ENCODE data around the gene LYL1.

The LYL1 gene

GRCh38 chr19:13120031-13120430, 17.4 kb upstream of the LYL1 start:
- TF ChIP-seq EZH2phosphoT487 (IDR thresholded peaks at IDR 0.05; ENCODE audit: borderline replicate concordance, low read length) (no peak), CTCF (IDR thresholded peaks at IDR 0.05; ENCODE audit: low read depth, low read length, poor library complexity, severe bottlenecking) (no peak)
- H3K4me2 ChIP-seq (ENCODE audit: low read length) = peak overlapping the region; percentile 73; the same call in 1 of the 2 replicates
- H3K27ac ChIP-seq (ENCODE audit: low read depth, low read length) = no peak overlapping the region

GRCh38 chr19:13119627-13120026, 17.0 kb upstream of the LYL1 start:
- Histone ChIP-seq H3K9me2 (replicated peaks; ENCODE audit: control insufficient read depth, low read length) (no peaks in the 10 kb centered on the region), H3K79me2 (ENCODE audit: control insufficient read depth, low read length) (peaks cover 83% of the 10 kb centered on the region), H3K36me3 (ENCODE audit: control insufficient read depth, low read length) (peaks cover 44% of the 10 kb centered on the region), H3K27ac (ENCODE audit: low read depth, low read length) (no peak overlapping the region), H3F3A (ENCODE audit: control insufficient read depth, insufficient read depth) (peaks cover 6% of the 10 kb centered on the region), H3K4me2 (ENCODE audit: low read length) (peak overlapping the region; percentile 73), H4K20me1 (ENCODE audit: control insufficient read depth, insufficient read depth, low read depth, low read length) (peaks cover 25% of the 10 kb centered on the region), H3K4me3 (ENCODE audit: low read length) (peak overlapping the region; percentile 94), H3K27me3 (ENCODE audit: control insufficient read depth, low read length) (no peaks in the 10 kb centered on the region), H3K4me1 (ENCODE audit: control insufficient read depth, low read length) (peaks cover 39% of the 10 kb centered on the region), H3K9me3 (ENCODE audit: control insufficient read depth, insufficient read depth, low read length) (no peaks in the 10 kb centered on the region)
- TF ChIP-seq CTCF (IDR thresholded peaks at IDR 0.05; ENCODE audit: low read depth, low read length, poor library complexity, severe bottlenecking) = no peak
- no peak for TF ChIP-seq EZH2phosphoT487 (IDR thresholded peaks at IDR 0.05; ENCODE audit: borderline replicate concordance, low read length)

More at GRCh38 chr19:13120031-13120430, 17.4 kb upstream of the LYL1 start:
- Histone ChIP-seq H3K79me2 (ENCODE audit: control insufficient read depth, low read length) (peaks cover 83% of the 10 kb centered on the region), H4K20me1 (ENCODE audit: control insufficient read depth, insufficient read depth, low read depth, low read length) (peaks cover 25% of the 10 kb centered on the region), H3K27me3 (ENCODE audit: control insufficient read depth, low read length) (no peaks in the 10 kb centered on the region), H3K4me3 (ENCODE audit: low read length) (no peak overlapping the region), H3K9me3 (ENCODE audit: control insufficient read depth, insufficient read depth, low read length) (no peaks in the 10 kb centered on the region), H3K36me3 (ENCODE audit: control insufficient read depth, low read length) (peaks cover 43% of the 10 kb centered on the region), H3F3A (ENCODE audit: control insufficient read depth, insufficient read depth) (peaks cover 6% of the 10 kb centered on the region), H3K9me2 (replicated peaks; ENCODE audit: control insufficient read depth, low read length) (no peaks in the 10 kb centered on the region), H3K4me1 (ENCODE audit: control insufficient read depth, low read length) (peaks cover 37% of the 10 kb centered on the region)

- Histone ChIP-seq H3K27ac (ENCODE audit: low read depth, low read length) (peak overlapping the region; percentile 63), H3K4me3 (ENCODE audit: low read length) (peak overlapping the region; percentile 94), H3K9me3 (ENCODE audit: control insufficient read depth, insufficient read depth, low read length) (no peaks in the 10 kb centered on the region), H3K79me2 (ENCODE audit: control insufficient read depth, low read length) (peaks cover 77% of the 10 kb centered on the region), H3K4me2 (ENCODE audit: low read length) (peak overlapping the region; percentile 73), H3K36me3 (ENCODE audit: control insufficient read depth, low read length) (peaks cover 43% of the 10 kb centered on the region), H4K20me1 (ENCODE audit: control insufficient read depth, insufficient read depth, low read depth, low read length) (peaks cover 25% of the 10 kb centered on the region), H3K27me3 (ENCODE audit: control insufficient read depth, low read length) (no peaks in the 10 kb centered on the region), H3F3A (ENCODE audit: control insufficient read depth, insufficient read depth) (peaks cover 6% of the 10 kb centered on the region), H3K4me1 (ENCODE audit: control insufficient read depth, low read length) (peaks cover 39% of the 10 kb centered on the region), H3K9me2 (replicated peaks; ENCODE audit: control insufficient read depth, low read length) (no peaks in the 10 kb centered on the region)
- TF ChIP-seq EZH2phosphoT487 (IDR thresholded peaks at IDR 0.05; ENCODE audit: borderline replicate concordance, low read length) (no peak), CTCF (IDR thresholded peaks at IDR 0.05; ENCODE audit: low read depth, low read length, poor library complexity, severe bottlenecking) (no peak)
Observed at GRCh38 chr19:13118424-13119193, 16.0 kb upstream of the LYL1 start.

All from DOHH2 (cell line).